Measurements from ENCODE around the gene SMARCAL1. TPM values are rescaled to one million over a fixed set of nuclear protein-coding genes. Genes with fewer than 3 reads are reported as not detected.
"Not testable (repeated sequence)": the region's sequence is repeated elsewhere in the genome, so short reads cannot be mapped to it uniquely, and the experiment has no call there.

Gene SMARCAL1
- total RNA-seq, 1 donor from 2014 or later: 20.1 TPM

- DNase-seq (ENCODE audit: low spot score): no peak
Measured at GRCh38 chr2:216502381-216503158, 90.3 kb downstream of the SMARCAL1 start.

- no peak for DNase-seq (ENCODE audit: low spot score)
Measured at GRCh38 chr2:216503159-216503629, 90.9 kb downstream of the SMARCAL1 start.

GRCh38 chr2:216503697-216504375 is 91.6 kb downstream of the SMARCAL1 start:
- DNase-seq (ENCODE audit: low spot score): no peak

DNA sequence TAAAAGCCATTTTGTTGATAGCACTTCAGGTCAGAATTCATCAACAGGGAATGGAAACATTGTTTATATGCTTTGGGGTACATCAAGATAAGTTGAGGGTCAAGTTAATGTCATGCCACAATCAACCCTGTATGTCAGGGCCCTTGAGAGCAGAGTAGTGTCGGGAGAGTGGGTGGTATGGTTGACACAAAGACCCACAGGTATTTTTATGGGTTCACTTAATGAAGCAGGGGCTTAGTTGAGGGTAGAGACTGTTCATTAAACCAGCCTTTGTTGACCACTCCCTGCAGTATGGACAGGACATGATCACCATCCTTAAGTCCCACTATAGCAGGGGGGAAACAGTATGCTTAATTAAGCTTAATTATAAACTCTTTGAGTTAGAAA is 92.1 kb downstream of the SMARCAL1 start:
- DNase-seq (ENCODE audit: low spot score): no peak

GRCh38 chr2:216505133-216506106 is 93.1 kb downstream of the SMARCAL1 start:
- DNase-seq (ENCODE audit: low spot score): no peak

- DNase-seq (ENCODE audit: low spot score): no peak
Measured at GRCh38 chr2:216507220-216508160, 95.2 kb downstream of the SMARCAL1 start.

DNA sequence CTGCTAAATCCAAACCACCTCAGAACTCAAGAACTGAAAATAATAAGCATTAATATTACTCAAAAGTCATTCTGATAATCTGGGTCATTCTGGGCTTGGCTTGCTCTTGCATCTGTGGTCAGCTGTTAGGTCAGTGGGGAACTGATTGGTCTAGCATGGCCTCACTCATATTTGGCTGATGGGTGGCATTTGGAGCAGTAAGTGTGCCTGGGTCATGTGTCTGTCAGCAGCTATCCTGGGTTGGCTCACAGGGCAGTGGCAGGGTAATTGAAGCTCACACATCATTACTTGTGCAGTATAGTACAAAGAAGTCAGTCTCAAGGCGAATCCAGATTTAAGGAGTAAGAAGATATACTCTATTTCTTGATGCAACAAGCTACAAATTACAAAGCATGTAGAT is 95.9 kb downstream of the SMARCAL1 start:
- no peak for DNase-seq (ENCODE audit: low spot score)

DNA sequence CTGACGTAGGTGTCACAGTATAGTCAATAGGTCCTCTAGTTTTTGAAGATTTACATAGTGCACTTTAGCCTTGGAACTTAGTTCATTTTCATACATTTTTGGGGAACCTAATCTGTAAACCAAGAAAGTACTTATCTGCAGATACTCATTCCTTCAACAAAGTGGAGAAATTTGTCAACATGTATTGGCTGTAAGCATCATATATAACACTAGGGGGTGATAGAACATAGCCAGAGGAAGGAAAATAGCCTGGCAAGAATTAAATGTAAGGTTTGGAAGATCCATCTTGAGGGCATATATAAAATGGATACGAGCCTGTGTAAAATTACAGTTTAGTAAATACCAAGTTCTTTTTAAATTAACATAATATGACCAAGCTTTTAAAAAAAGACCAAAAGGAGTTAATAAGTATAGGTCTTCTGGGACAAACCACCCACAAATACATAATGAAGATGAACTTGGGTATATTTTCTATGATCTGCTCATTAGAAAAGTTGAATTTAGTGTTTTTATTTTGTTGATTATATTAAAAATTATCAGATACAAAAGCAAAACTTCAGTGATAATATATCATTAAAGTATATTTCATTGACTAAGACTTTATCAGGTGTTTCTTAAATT is 104.6 kb downstream of the SMARCAL1 start:
- DNase-seq (ENCODE audit: low spot score): no peak

- no peak for DNase-seq (ENCODE audit: low spot score)
Measured at GRCh38 chr2:216517447-216518225, 105.4 kb downstream of the SMARCAL1 start.

- DNase-seq (ENCODE audit: low spot score): not testable (repeated sequence)
Measured at GRCh38 chr2:216518566-216519119, 106.4 kb downstream of the SMARCAL1 start.

- DNase-seq (ENCODE audit: low spot score): peak; percentile 79
Measured at GRCh38 chr2:216519154-216519762, 107.0 kb downstream of the SMARCAL1 start.

GRCh38 chr2:216520112-216520511 is 107.8 kb downstream of the SMARCAL1 start:
- DNase-seq (ENCODE audit: low spot score): no peak

DNA sequence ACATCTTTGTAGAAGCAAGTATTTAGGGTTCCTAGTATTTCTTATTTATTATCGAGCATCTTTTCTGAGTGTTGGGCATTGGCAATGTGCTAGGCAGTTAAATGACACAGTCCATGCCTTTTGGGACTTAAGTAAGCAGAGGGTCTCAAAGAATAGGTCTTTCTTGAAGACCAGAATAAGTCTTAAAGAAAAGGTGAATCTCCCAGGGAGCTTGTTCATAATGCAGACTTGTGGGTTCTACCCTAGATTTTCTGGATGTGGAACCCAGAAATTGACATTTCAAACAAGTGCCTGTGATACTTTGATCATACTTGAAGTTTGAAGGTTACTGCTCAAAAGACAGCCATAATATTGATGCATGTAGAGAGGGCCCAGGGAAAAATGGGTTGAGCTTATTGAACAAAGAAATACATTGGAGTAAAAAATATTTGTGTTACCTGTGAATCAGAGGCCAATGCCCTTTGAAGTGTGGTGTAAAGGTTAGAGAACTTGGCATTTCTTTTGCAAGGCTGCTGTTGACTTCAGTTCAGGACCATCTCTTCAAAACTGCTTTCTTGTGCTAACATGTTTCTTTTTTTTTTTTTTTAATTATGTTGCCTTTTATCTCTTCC is 110.7 kb downstream of the SMARCAL1 start:
- no peak for DNase-seq (ENCODE audit: low spot score)

- no peak for DNase-seq (ENCODE audit: low spot score)
Measured at GRCh38 chr2:216525972-216526371, 113.7 kb downstream of the SMARCAL1 start.

DNA sequence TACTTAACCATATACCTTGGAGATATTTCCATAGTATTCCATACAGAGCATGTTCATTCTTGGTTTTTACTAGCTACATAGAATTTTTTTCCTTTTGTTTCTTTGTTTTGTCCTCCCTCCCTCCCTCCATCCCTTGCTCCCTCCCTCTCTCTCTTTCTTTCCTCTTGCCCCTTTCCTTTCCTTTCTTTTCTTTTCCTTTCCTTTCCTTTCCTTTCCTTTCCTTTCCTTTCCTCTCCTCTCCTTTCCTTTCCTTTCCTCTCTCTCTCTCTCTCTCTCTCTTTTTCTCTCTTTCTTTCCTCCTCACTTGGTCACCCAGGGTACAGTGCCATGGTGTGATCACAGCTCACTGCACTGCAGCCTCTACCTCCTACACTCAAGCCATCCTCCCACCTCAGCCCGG is 114.7 kb downstream of the SMARCAL1 start:
- DNase-seq (ENCODE audit: low spot score): no peak

- DNase-seq (ENCODE audit: low spot score): no peak
Measured at GRCh38 chr2:216527600-216527999, 115.3 kb downstream of the SMARCAL1 start.

- no peak for DNase-seq (ENCODE audit: low spot score)
Measured at GRCh38 chr2:216532562-216532961, 120.3 kb downstream of the SMARCAL1 start.
